GM21360 (cell line): ENCODE measurements around the gene PDE6B.

Source experiments
- ATAC-seq: cut with Tn5 transposase; IDR thresholded peaks from one replicate; pipeline ENCODE4 v1.9.1; 2021; ENCODE audit warnings: mild to moderate bottlenecking, moderate library complexity; ENCODE audit not compliant: unreplicated experiment

The PDE6B gene

DNA sequence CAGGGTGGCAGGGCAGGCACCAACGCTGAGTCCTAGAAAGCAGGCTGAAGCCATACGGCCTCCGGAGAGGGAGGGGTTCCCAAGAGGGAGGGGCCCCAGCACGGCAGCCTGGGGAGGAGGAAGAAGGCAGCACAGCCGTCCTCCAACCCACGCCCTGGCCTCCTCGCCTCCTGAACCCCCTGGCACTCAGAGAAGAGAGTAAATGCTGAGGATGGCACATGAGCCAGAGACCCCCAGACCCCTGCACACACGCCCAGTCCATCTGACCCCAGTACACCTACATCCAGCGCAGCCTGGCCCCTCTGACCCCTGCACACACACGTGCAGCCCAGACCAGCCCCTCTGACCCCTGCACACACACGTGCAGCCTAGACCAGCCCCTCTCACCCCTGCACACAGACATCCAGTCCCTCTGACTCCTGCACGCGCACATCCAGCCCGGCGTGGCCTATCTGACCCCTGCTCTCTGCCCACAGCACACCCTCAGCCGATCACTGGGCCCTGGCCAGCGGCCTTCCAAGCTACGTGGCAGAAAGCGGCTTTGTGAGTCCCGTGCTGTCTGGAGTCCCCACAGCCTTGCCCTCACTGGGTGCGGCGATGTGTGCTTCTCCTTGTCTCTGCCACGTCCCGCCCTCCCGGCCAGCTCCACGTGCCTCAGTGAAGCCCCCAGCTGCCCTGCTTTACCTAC lies 30.2 kb downstream of the PDE6B start:
- ATAC-seq: no peak

- no peak for ATAC-seq
These were observed 31.3 kb downstream of the PDE6B start for GRCh38 chr4:656436-657337.

- ATAC-seq: no peak
These were observed 32.0 kb downstream of the PDE6B start for GRCh38 chr4:657338-657833.

GRCh38 chr4:657834-658667 lies 32.7 kb downstream of the PDE6B start:
- no peak for ATAC-seq

GRCh38 chr4:658681-659667 lies 33.6 kb downstream of the PDE6B start:
- no peak for ATAC-seq

GRCh38 chr4:659851-660250 lies 34.5 kb downstream of the PDE6B start:
- ATAC-seq: no peak

- no peak for ATAC-seq
These were observed 35.0 kb downstream of the PDE6B start for GRCh38 chr4:660401-660800.

GRCh38 chr4:661231-661630 lies 35.9 kb downstream of the PDE6B start:
- ATAC-seq: no peak

DNA sequence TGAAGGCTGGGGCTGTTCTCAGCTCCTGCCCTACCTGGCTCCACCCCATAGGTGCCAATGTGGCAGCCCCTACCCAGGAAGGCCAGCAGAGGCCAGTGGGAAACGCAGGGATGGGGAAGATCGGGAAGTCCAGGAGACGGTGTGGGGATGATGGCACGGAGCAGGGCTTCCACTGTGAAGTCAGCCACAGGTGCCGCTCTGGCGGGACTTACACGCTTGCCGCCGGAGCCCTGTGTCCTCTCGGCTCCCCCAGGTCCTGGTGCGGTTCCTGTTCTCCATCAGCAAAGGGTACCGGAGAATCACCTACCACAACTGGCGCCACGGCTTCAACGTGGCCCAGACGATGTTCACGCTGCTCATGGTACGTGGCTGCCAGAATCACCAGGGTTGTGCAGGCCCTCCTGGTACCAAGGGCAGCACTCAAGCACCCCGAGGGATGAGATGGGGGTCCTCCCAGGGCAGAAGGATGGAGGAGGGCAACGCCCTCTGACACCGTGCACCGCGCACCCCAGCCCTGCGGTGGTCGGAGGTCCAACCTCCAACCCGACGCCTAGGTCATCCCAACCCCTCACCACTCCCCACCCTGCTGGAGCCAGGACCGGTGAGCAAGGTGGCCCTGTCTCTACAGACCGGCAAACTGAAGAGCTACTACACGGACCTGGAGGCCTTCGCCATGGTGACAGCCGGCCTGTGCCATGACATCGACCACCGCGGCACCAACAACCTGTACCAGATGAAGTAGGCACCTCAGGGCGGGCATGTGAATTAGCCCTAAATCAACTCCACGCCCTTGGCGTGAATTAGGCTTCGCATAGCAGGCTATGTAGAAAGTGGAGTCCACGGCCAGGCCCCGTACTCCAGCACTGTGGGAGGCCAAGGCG lies 36.7 kb downstream of the PDE6B start:
- no peak for ATAC-seq

DNA sequence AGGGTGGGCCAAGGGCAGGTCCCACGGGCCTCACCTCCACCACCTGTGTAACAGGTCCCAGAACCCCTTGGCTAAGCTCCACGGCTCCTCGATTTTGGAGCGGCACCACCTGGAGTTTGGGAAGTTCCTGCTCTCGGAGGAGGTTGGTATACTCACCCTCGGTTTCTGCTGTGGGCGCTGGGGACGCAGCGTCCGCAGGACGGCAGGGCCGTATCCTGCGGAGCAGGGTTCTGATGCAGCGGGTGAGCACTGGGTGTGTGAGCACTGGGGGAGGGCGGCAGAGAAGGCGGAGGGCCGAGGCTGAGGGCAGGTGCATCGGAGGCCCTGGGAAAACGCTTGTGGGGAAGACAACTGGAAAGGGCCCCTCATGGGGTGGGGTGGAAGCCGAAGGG lies 37.7 kb downstream of the PDE6B start:
- no peak for ATAC-seq

DNA sequence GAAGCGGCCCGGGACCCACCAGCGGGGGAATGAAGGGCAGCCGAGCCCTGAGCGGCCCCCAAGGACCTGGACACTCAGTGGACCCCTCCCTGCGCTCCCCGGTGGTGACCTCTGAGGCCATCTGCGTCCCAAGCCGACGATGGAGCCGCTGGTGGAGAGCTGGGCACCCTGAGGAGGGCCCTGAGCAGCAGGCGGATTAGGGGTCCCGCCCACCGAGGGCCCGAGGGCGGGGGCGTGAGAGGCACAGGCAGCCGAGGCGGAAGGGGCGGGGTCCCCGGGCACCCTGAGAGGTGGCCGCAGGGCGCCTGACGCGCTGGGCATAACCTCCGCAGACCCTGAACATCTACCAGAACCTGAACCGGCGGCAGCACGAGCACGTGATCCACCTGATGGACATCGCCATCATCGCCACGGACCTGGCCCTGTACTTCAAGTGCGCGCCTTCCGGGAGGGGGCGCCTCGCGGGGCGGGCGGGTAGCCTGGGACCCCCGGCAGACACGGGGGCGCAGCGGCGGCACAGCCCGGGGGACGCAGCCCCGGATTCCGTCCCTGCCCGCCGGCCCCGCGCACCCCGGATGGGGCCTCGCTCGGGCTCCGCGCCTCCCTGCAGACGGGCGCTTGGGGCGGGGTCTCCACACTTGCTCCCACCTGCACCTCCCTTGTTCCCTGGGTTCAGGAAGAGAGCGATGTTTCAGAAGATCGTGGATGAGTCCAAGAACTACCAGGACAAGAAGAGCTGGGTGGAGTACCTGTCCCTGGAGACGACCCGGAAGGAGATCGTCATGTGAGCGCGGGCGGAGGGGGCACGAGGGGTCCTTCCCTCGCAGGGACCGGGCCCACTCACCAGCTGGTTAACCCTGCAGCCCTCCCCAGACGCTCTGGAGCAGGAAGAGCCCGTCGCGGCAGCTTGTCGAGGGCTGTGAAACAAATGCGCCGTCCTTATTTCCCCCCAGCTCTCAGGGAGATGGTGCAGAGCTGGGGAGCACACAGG lies 38.4 kb downstream of the PDE6B start:
- no peak for ATAC-seq

GRCh38 chr4:664713-665231 lies 39.4 kb downstream of the PDE6B start:
- ATAC-seq: no peak

DNA sequence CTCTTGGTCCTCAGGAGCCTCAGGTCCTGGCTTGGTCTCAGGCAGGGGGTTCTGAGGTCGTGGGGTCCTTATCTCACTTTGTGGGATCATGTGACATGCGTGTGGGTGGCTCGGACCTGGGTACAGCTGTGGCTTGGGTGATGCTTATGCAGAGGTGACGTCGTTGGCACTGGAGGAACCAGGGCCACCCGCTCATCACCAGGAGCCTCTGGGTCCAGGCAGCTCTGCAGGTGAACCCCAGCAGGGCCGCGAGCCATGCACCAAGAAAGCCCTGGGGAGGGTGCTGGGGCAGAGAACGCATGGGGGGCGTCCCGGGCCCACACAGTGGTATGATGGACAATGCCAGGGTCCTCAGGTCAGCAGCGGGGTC lies 40.0 kb downstream of the PDE6B start:
- no peak for ATAC-seq

GRCh38 chr4:665751-666435 lies 40.5 kb downstream of the PDE6B start:
- no peak for ATAC-seq

GRCh38 chr4:666436-666810 lies 41.0 kb downstream of the PDE6B start:
- ATAC-seq: no peak

DNA sequence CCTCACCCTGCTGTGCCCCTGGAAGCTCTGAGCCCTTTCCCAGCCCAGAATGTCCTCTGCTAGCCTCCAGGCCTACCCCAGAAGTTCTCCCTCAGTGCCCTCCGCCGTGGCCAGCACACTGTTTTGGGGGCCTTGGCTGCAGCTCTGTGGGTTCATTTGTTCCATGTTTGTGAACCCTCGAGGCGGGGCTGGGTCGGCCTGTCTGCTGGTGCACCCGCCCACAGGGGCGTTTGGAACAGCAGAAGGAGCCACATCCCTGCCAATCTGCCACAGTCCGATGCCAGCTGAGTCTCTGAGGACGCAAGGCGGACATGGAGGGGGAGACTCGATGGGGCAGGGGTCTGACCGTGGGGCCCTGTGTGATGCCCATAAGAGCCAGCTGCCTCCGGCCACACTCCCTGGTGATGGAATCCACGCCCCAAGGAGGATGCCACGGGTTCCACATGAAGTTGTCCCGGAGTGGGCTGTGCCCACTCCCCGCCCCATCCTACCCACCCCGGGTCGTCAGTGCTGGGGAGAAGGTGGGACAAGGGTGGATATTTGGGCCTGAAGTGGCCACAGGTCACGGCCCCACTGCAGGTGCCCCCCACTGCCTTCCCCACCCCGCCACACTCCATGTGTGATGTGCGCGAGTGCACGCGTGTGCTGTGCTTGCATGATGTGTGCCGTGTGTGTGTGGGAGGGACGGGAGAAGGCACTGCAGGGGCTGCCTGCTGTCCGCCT lies 41.6 kb downstream of the PDE6B start:
- no peak for ATAC-seq

GRCh38 chr4:667545-667925 lies 42.2 kb downstream of the PDE6B start:
- ATAC-seq: no peak
